Stimulated activated CD8-positive, alpha-beta memory T cell treated with anti-CD3 and anti-CD28 coated beads, Interleukin-7, amount 100 ng/mL, for 48 hours (primary cell): ENCODE measurements around the gene CYLD.

Source experiments
- DNase-seq, 2 donors: peaks; one replicate each; pipeline ENCODE4 v3.0.0-alpha.2; 2020; ENCODE audit warnings: low read depth in 1 of 2; ENCODE audit errors: extremely low read depth in 1 of 2

CYLD gene

DNA sequence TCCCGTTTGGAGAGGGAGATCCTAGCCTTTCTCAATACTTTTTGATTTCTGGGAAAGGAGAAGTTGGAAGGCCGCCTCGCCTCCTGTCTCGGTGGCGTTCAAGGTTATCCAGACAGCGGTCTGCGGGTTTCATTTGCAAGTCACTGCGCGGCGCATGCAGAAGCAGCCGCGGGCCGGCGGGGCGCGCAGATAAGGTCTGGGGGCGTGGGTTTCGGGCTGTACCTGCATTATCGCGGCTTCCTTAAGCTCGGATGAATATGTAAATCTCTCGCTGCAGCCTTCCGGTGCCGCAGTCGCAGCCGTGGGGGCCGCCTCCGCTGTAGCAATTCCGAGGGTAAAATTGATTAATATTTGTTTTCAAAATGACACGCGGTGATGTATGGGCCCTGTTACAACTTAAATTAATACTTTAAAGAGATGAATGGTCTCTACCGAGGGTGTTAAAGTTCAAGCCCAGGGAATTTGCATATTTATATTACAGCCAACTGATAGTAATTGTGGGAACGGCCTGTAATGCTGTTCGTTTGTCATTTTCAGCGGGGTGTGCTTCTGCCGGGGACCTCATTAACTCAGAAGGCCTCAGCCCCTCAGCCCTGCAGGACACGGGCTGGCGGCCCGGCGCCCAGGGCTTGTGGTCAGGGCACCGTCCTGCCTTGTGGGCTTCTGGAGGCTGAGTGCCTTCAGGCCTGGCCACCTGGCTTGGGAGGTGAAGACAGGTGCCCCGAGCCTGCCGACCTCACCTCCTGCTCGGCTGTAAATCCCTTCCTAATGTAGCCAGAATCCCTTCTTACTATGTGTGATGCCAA, 99.4 kb downstream of the CYLD start:
- peak in 1 of 2 donors; percentile 40 for DNase-seq

DNA sequence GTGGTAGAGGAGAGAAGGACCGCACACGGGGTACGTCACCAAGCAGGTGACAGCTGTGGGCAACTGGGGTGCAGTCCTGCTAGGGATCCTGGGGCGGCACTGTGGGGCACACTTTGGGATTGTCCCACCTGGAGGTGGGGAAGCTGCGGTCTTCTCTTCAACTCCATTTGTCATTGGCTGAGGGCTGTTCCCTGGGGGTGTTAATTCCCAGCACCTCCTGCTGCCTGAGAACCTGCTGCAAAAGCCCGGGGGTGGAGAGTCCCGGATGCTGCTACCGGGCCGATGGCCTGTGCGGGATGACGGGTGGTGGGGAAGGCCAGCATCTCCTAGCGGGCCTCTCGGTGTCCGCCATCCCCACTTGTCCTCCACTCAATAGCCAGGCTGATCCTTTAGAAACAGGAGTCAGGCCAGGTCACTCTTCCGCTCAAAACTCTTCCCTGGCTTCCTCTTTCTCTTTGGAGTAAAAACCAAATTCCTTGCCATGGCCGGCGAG, 100.2 kb downstream of the CYLD start:
- DNase-seq = no peak

DNA sequence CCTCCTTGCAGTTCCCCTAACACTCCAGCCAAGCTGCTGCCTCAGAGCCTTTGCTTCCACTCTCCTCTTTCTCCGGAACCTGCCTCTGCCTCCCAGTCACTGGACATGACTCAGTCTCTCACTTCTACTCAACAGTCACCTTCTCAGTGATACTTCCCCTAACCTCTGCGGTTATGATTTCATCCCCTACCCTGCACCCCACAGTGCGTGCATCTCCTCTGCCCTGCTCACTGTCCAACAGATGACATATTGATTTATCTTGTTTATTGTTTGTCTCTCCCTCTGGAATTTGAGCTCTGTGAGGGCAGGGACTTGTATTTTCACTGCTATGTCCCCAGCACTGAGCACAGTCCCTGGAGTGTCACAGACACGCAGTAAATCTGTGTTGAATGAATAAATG, 100.7 kb downstream of the CYLD start:
- DNase-seq = peak in 1 of 2 donors; percentile 25

DNA sequence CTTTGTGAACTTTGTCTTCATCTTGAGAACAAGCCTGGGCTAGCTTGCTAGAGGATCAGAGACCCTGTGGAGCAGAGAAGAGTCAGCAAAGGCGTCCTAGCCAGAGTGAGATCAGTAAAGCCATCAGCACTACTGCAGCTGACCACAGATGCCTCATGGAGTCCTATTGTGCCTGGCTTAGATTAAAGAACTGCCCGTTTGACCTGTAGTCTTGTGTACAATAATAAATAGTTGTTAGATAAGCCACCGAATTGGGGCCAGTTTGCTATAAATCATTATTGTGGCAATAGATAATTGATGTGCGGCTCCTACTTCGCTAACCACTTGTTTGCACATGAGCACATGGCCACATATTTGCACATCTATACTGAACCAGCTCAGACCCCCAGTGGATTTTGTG, 103.0 kb downstream of the CYLD start:
- DNase-seq = no peak

DNA sequence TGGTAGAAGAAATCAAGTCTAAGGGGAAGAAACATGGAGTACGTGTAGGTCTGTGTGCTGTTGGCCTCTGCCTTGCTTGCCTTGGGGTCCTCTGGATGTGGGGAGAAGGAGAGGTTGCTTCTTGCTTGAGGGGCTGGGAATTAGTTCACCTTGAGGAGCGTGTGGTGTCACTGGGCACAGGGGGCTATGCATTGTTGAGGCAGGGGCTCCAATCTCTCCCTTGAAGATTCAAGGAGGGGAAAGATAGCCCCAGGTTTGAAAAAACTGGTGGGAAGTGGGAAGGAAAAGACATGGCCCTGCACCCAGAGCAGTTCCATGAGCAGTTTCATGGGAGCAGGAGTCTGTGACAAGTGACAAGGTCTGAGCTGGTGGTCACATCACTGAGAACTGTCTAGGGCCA, 103.4 kb downstream of the CYLD start:
- no peak for DNase-seq

DNA sequence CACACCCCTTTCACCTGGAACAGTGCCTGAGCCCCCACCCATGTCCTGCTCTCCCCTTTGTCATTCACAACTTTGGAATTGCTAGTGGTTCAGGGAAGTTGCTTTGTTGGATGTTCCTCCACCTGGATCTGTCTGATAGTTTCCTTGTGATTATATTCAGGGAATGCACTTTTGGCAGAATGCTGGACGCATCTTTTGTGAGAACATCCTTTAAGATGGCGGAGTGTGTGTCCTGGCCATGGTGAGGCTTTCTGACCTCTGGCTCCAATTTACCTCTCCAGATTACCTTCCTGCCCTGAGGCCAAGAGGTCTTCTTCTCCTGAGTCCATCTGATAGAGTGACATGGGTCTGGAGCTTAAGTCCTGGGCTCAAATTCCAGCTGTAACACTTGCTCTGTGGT, 104.6 kb downstream of the CYLD start:
- no peak for DNase-seq

DNA sequence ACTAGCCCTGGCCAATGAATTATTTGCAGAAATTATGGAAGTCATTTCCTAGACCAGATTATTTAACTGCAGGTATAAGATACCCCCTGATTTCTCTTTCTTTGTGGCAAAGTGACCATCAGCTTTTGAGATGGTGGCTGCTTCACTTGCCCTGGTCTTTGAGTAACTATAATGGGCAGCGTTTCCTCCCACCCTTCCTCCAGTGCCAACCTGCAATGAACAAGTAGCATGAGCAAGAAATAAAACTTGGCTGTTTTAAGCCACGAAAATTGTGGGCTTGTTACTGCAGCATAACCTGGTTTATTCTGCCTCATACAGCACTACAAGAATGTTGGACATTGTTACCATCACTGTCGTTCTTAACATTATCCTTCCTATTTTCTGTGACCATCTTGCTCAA, 105.3 kb downstream of the CYLD start:
- DNase-seq = no peak

- DNase-seq = no peak
Measured at GRCh38 chr16:50848755-50849514, 107.0 kb downstream of the CYLD start.
